CD4-positive, alpha-beta T cell treated with Interferon gamma for 1 hour (primary cell): ENCODE data around the gene RD3L.

Source experiments
- DNase-seq: peaks from one replicate; pipeline ENCODE4 v3.0.0-alpha.2; 2020

RD3L gene

DNA sequence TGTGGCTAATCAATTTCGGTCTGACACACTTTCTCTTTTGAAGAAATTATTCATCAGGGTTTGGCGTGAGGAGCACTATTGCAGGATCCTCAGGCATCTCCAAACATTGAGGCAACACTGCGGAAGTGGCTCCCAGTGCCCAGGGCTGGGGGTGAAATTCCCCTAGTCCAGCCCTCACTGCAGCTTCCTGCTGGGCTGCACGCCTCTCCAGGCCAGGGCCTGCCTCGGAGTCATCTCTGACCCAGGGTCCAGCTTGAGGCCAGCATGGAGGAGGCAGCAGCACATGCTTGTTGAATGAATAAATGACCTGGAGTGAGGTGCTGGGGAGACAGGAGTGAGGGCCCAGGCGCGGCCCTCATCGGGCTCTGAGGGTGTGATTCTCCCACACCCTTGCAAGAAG lies 50.1 kb downstream of the RD3L start:
- DNase-seq = no peak

GRCh38 chr14:103891667-103892215 lies 50.6 kb downstream of the RD3L start:
- no peak for DNase-seq

- DNase-seq = no peak
Measured at GRCh38 chr14:103890821-103891666, 51.3 kb downstream of the RD3L start.
